IMR-90 (cell line): ENCODE results near the gene TMPRSS3. TPM values are rescaled to one million over a fixed set of nuclear protein-coding genes. Genes with fewer than 3 reads are reported as not detected.

Experiments
- ATAC-seq: fragments of 200-7000 bp; cut with Tn5 transposase; 2 replicates; pipeline ENCODE4 v1.9.1; 2020; ENCODE audit warnings: low read depth, mild to moderate bottlenecking, moderate library complexity
- BruUV-seq: library from RNA; stranded (reverse); fragments of 400-500 nt; replicated peaks from 2 replicates; lab custom pipeline; 2021; lab: Mats Ljungman, UMichigan
- CTCF ChIA-PET: fragments of 300-600 bp; formaldehyde crosslinking; extraction: SDS; loops from one replicate; lab custom pipeline; 2021; ENCODE audit warnings: antibody characterized with exemption; lab: Yijun Ruan, JAX
- POLR2A ChIA-PET: fragments of 300-600 bp; sonication (Branson Sonifier 250); formaldehyde crosslinking; loops from one replicate; lab custom pipeline; 2022; ENCODE audit warnings: antibody characterized with exemption; ENCODE audit not compliant: unreplicated experiment; lab: Charles Lee
- DNase-seq: peaks from one replicate; pipeline ENCODE4 v3.0.0; 2013
- H2AFZ ChIP-seq: replicated peaks from 2 replicates; pipeline ENCODE3; 2013; ENCODE audit warnings: low read length, mild to moderate bottlenecking; ENCODE audit not compliant: poor library complexity
- H2AK5ac ChIP-seq: 2 replicates; pipeline ENCODE4 v1.6.1; 2013; ENCODE audit warnings: low read depth, low read length, inconsistent platforms
- H2AK9ac ChIP-seq: replicated peaks from 2 replicates; pipeline ENCODE3; 2013; ENCODE audit warnings: mild to moderate bottlenecking, low read depth, low read length, moderate library complexity; ENCODE audit not compliant: poor library complexity
- H2BK120ac ChIP-seq: 2 replicates; pipeline ENCODE4 v1.6.1; 2013; ENCODE audit warnings: low read depth, low read length, inconsistent platforms
- H2BK15ac ChIP-seq: 3 replicates; pipeline ENCODE4 v1.6.1; 2013; ENCODE audit warnings: low read depth, low read length, inconsistent platforms
- H2BK20ac ChIP-seq: 2 replicates; pipeline ENCODE4 v1.6.1; 2013; ENCODE audit warnings: low read depth, mild to moderate bottlenecking, inconsistent platforms, low read length, moderate library complexity
- H2BK5ac ChIP-seq: 2 replicates; pipeline ENCODE4 v1.6.1; 2013; ENCODE audit warnings: mild to moderate bottlenecking, low read depth, low read length, inconsistent platforms; ENCODE audit not compliant: poor library complexity, severe bottlenecking
- H3K14ac ChIP-seq: replicated peaks from 2 replicates; pipeline ENCODE4 v1.6.1; 2013; ENCODE audit warnings: low read depth, low read length, inconsistent platforms
- H3K18ac ChIP-seq: 2 replicates; pipeline ENCODE4 v1.6.1; 2013; ENCODE audit warnings: low read depth, low read length, control low read depth
- H3K23ac ChIP-seq: 2 replicates; pipeline ENCODE4 v1.6.1; 2013; ENCODE audit warnings: low read depth, low read length, inconsistent platforms
- H3K27ac ChIP-seq: 2 replicates; pipeline ENCODE4 v1.5.1; 2013; ENCODE audit warnings: mild to moderate bottlenecking, control low read depth, low read length; ENCODE audit not compliant: insufficient read depth
- H3K27me3 ChIP-seq: 2 replicates; pipeline ENCODE4 v1.6.1; 2013; ENCODE audit warnings: low read length; ENCODE audit not compliant: control insufficient read depth, insufficient read depth
- H3K36me3 ChIP-seq: 2 replicates; pipeline ENCODE4 v1.6.1; 2013; ENCODE audit warnings: low read length, mixed read lengths; ENCODE audit not compliant: control insufficient read depth, insufficient read depth
- H3K4ac ChIP-seq: 2 replicates; pipeline ENCODE4 v1.6.1; 2013; ENCODE audit warnings: low read depth, low read length, inconsistent platforms
- H3K4me1 ChIP-seq: 2 replicates; pipeline ENCODE4 v1.6.1; 2013; ENCODE audit warnings: low read length, mixed read lengths; ENCODE audit not compliant: control insufficient read depth, insufficient read depth
- H3K4me2 ChIP-seq: 2 replicates; pipeline ENCODE4 v1.6.1; 2013; ENCODE audit warnings: low read depth, mild to moderate bottlenecking, control low read depth, low read length, moderate library complexity
- H3K4me3 ChIP-seq: 2 replicates; pipeline ENCODE4 v1.5.1; 2013; ENCODE audit warnings: low read depth, mild to moderate bottlenecking, control low read depth, low read length, moderate library complexity; ENCODE audit not compliant: insufficient read depth
- H3K56ac ChIP-seq: 2 replicates; pipeline ENCODE4 v1.6.1; 2013; ENCODE audit warnings: low read length, inconsistent platforms; ENCODE audit not compliant: insufficient read depth; ENCODE audit errors: extremely low read depth
- H3K79me1 ChIP-seq, 2 experiments: 2 replicates each; pipeline ENCODE4 v1.6.1; 2013; ENCODE audit warnings: low read length in 2 of 2, inconsistent platforms in 1 of 2, low read depth in 1 of 2
- H3K9ac ChIP-seq: 2 replicates; pipeline ENCODE4 v1.6.1; 2013; ENCODE audit warnings: low read depth, low read length, control low read depth
- H3K9me1 ChIP-seq: 2 replicates; pipeline ENCODE4 v1.6.1; 2013; ENCODE audit warnings: low read length, inconsistent platforms; ENCODE audit not compliant: insufficient read depth
- H3K9me3 ChIP-seq: 2 replicates; pipeline ENCODE4 v1.6.1; 2013; ENCODE audit warnings: low read length; ENCODE audit not compliant: control insufficient read depth, insufficient read depth
- H4K20me1 ChIP-seq: 2 replicates; pipeline ENCODE4 v1.6.1; 2013; ENCODE audit warnings: low read length, inconsistent platforms; ENCODE audit not compliant: insufficient read depth
- H4K5ac ChIP-seq: 2 replicates; pipeline ENCODE4 v1.6.1; 2013; ENCODE audit warnings: mild to moderate bottlenecking, low read depth, low read length, control low read depth
- H4K8ac ChIP-seq, 2 experiments: 2 replicates each; pipeline ENCODE4 v1.6.1; 2013; ENCODE audit warnings: low read depth in 2 of 2, low read length in 2 of 2, control low read depth in 1 of 2, inconsistent platforms in 1 of 2
- H4K91ac ChIP-seq: 2 replicates; pipeline ENCODE4 v1.6.1; 2013; ENCODE audit warnings: low read depth, low read length, inconsistent platforms; ENCODE audit not compliant: insufficient read depth
- BHLHE40 ChIP-seq: fragments of 150-350 bp; IDR thresholded peaks from 2 replicates; pipeline ENCODE4 v1.6.1; 2016; ENCODE audit warnings: mild to moderate bottlenecking, low read depth, low read length
- CEBPB ChIP-seq: IDR thresholded peaks from 2 replicates; pipeline ENCODE4 v1.6.1; 2012; ENCODE audit warnings: low read depth, low read length, improper control_type of control experiment
- CHD1 ChIP-seq: IDR thresholded peaks from 2 replicates; pipeline ENCODE4 v1.6.1; 2012; ENCODE audit warnings: low read depth, low read length, improper control_type of control experiment
- ELK1 ChIP-seq: fragments of 150-350 bp; IDR thresholded peaks from 2 replicates; pipeline ENCODE4 v1.6.1; 2016; ENCODE audit warnings: low read depth, mild to moderate bottlenecking, low read length, moderate library complexity, borderline replicate concordance
- FOS ChIP-seq: fragments of 150-350 bp; IDR thresholded peaks from 2 replicates; pipeline ENCODE4 v1.6.1; 2016; ENCODE audit warnings: low read depth, low read length
- MAZ ChIP-seq: IDR thresholded peaks from 2 replicates; pipeline ENCODE4 v1.6.1; 2012; ENCODE audit warnings: low read depth, mild to moderate bottlenecking, low read length, improper control_type of control experiment, moderate library complexity, borderline replicate concordance
- NFE2L2 ChIP-seq: fragments of 150-350 bp; IDR thresholded peaks from 2 replicates; pipeline ENCODE4 v1.6.1; 2016; ENCODE audit warnings: low read depth, mild to moderate bottlenecking, low read length
- POLR2A ChIP-seq: IDR thresholded peaks from 2 replicates; pipeline ENCODE4 v1.6.1; 2012; ENCODE audit warnings: mild to moderate bottlenecking, low read depth, low read length
- RAD21 ChIP-seq: IDR thresholded peaks from 2 replicates; pipeline ENCODE4 v1.6.1; 2012; ENCODE audit warnings: low read length, improper control_type of control experiment
- RCOR1 ChIP-seq: IDR thresholded peaks from 2 replicates; pipeline ENCODE4 v1.6.1; 2012; ENCODE audit warnings: mild to moderate bottlenecking, low read length, improper control_type of control experiment; ENCODE audit not compliant: insufficient replicate concordance
- RFX5 ChIP-seq: IDR thresholded peaks from 2 replicates; pipeline ENCODE4 v1.8.0; 2012; ENCODE audit warnings: low read depth, mild to moderate bottlenecking, low read length, moderate library complexity
- SMC3 ChIP-seq: fragments of 150-350 bp; IDR thresholded peaks from 2 replicates; pipeline ENCODE4 v1.6.1; 2016; ENCODE audit warnings: low read depth, mild to moderate bottlenecking, antibody characterized with exemption, low read length, moderate library complexity
- USF2 ChIP-seq: fragments of 150-350 bp; IDR thresholded peaks from 2 replicates; pipeline ENCODE4 v1.6.1; 2017; ENCODE audit warnings: mild to moderate bottlenecking, antibody characterized with exemption, low read length, low read depth
- WGBS, 2 experiments: methylation state at CpG; one replicate each; pipeline versions ENCODE4 v1.1.5 to v1.1.7; 2013; ENCODE audit warnings: missing lambda C conversion rate in 2 of 2; ENCODE audit not compliant: insufficient read length in 1 of 2; ENCODE audit errors: extremely low coverage in 2 of 2; 5-methylcytosine and 5-hydroxymethylcytosine counted together
- dilution Hi-C: fragments of 300-500 bp; cut with HindIII; formaldehyde crosslinking; loops from one replicate; pipeline ENCODE4 v1.14.3; 2018; ENCODE audit warnings: low sequenced_read_pairs; ENCODE audit not compliant: unreplicated experiment
- in situ Hi-C: fragments of 300-500 bp; cut with MboI; formaldehyde crosslinking; loops from 3 replicates; pipeline ENCODE4 v1.14.3; 2019; ENCODE audit warnings: low sequenced_read_pairs, inconsistent platforms, mixed read lengths
- intact Hi-C: fragments of 100-400 bp; cut with micrococcal nuclease; formaldehyde crosslinking; loops from 2 replicates; pipeline ENCODE4 v1.10.0; 2022
- polyA plus RNA-seq, 3 experiments: library from polyadenylated mRNA; depleted of rRNA; stranded (reverse); fragments of >200 nt; gene quantifications; 2 replicates each; pipeline ENCODE4 v1.2.3, GENCODE V29; 2012; ENCODE audit warnings: low replicate concordance in 1 of 3
- total RNA-seq: library from RNA; depleted of rRNA; stranded (reverse); fragments of >200 nt; gene quantifications from 2 replicates; pipeline ENCODE4 v1.2.3, GENCODE V29; 2012
- TF ChIP-seq, protein P1 (sequence below): conservative IDR thresholded peaks from 2 replicates; pipeline ENCODE4 v1.5.1; 2012; ENCODE audit warnings: mild to moderate bottlenecking, low read depth, low read length, improper control_type of control experiment

TMPRSS3 gene
- total and polyA plus RNA-seq, 2 of the 4 experiments (the other 2 are of a cell fraction), result not detected

GRCh38 chr21:42438316-42439205 lies 42.7 kb upstream of the TMPRSS3 start:
- no peaks in the 10 kb centered on the region for H3K79me1 ChIP-seq
- in situ Hi-C loops, result no loop called here
- no peak overlapping the region for H2BK15ac ChIP-seq

More at GRCh38 chr21:42438316-42439205, 42.7 kb upstream of the TMPRSS3 start:
- Histone ChIP-seq H2AFZ (no peak overlapping the region), H3K9ac (no peak overlapping the region), H3K23ac (no peak overlapping the region), H3K4ac (no peak overlapping the region), H3K9me3 (no peaks in the 10 kb centered on the region; the same call in 1 of the 2 replicates), H3K4me1 (no peaks in the 10 kb centered on the region), H4K8ac (no peak overlapping the region), H2BK120ac (no peak overlapping the region), H3K4me3 (no peak overlapping the region), H3K14ac (no peak overlapping the region), H3K27ac (no peak overlapping the region), H3K27me3 (no peaks in the 10 kb centered on the region; the same call in 1 of the 2 replicates), H2BK5ac (no peak overlapping the region), H2AK5ac (no peak overlapping the region), H3K4me2 (no peak overlapping the region), H2BK20ac (no peak overlapping the region), H3K9me1 (no peaks in the 10 kb centered on the region), H3K56ac (no peak overlapping the region), H4K5ac (no peak overlapping the region), H4K20me1 (no peaks in the 10 kb centered on the region), H3K36me3 (no peaks in the 10 kb centered on the region), H4K91ac (no peak overlapping the region), H3K18ac (no peak overlapping the region), H2AK9ac (no peak overlapping the region)
- intact Hi-C loops (no loop called here), dilution Hi-C loops (no loop called here)
- ChIA-PET CTCF (no interaction called here), POLR2A (no interaction called here)
- ATAC-seq (no peak), DNase-seq (no peak)
- WGBS, 2 experiments, result 64% methylated on average over 16 of the region's 25 CpGs; no CpG with 5 or more reads in 1 of the 2 experiments
- no TSS peak for BruUV-seq
- TF ChIP-seq BHLHE40 (no peak), FOS (no peak), USF2 (no peak), SMC3 (no peak), CEBPB (no peak), ELK1 (no peak), POLR2A (no peak), NFE2L2 (no peak), RAD21 (no peak), CHD1 (no peak), RFX5 (no peak), RCOR1 (no peak), MAZ (no peak)
- TF ChIP-seq, protein P1, sequence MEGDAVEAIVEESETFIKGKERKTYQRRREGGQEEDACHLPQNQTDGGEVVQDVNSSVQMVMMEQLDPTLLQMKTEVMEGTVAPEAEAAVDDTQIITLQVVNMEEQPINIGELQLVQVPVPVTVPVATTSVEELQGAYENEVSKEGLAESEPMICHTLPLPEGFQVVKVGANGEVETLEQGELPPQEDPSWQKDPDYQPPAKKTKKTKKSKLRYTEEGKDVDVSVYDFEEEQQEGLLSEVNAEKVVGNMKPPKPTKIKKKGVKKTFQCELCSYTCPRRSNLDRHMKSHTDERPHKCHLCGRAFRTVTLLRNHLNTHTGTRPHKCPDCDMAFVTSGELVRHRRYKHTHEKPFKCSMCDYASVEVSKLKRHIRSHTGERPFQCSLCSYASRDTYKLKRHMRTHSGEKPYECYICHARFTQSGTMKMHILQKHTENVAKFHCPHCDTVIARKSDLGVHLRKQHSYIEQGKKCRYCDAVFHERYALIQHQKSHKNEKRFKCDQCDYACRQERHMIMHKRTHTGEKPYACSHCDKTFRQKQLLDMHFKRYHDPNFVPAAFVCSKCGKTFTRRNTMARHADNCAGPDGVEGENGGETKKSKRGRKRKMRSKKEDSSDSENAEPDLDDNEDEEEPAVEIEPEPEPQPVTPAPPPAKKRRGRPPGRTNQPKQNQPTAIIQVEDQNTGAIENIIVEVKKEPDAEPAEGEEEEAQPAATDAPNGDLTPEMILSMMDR, result no peak
